NB4 (cell line): ENCODE results near the gene SPARCL1.

Experiments used
- DNase-seq: peaks from one replicate; pipeline ENCODE4 v3.0.0; 2010; ENCODE audit warnings: low read depth
- H3K4me3 ChIP-seq: one replicate; pipeline ENCODE4 v1.5.1; 2011; ENCODE audit warnings: mild to moderate bottlenecking, low read depth, low read length, moderate library complexity
- MYC ChIP-seq: IDR thresholded peaks from 2 replicates; pipeline ENCODE4 v1.6.1; 2011; ENCODE audit warnings: low read depth, low read length
- POLR2A ChIP-seq: IDR thresholded peaks from 2 replicates; pipeline ENCODE4 v1.6.1; 2011; ENCODE audit warnings: mild to moderate bottlenecking; ENCODE audit not compliant: insufficient read length; ENCODE audit errors: extremely low read depth
- TF ChIP-seq, protein P1 (sequence below): IDR thresholded peaks from one replicate; pipeline ENCODE4 v1.5.1; 2012; ENCODE audit warnings: low read depth, low read length
- TF ChIP-seq, protein P2 (sequence below): IDR thresholded peaks from 2 replicates; pipeline ENCODE4 v1.6.1; 2011; ENCODE audit warnings: low read depth, low read length

The SPARCL1 gene

GRCh38 chr4:87444741-87445140 lies 84.4 kb downstream of the SPARCL1 start:
- no peak overlapping the region for H3K4me3 ChIP-seq
- DNase-seq = no peak
- TF ChIP-seq POLR2A = no peak
- TF ChIP-seq, protein P1, sequence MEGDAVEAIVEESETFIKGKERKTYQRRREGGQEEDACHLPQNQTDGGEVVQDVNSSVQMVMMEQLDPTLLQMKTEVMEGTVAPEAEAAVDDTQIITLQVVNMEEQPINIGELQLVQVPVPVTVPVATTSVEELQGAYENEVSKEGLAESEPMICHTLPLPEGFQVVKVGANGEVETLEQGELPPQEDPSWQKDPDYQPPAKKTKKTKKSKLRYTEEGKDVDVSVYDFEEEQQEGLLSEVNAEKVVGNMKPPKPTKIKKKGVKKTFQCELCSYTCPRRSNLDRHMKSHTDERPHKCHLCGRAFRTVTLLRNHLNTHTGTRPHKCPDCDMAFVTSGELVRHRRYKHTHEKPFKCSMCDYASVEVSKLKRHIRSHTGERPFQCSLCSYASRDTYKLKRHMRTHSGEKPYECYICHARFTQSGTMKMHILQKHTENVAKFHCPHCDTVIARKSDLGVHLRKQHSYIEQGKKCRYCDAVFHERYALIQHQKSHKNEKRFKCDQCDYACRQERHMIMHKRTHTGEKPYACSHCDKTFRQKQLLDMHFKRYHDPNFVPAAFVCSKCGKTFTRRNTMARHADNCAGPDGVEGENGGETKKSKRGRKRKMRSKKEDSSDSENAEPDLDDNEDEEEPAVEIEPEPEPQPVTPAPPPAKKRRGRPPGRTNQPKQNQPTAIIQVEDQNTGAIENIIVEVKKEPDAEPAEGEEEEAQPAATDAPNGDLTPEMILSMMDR = no peak
- no peak for TF ChIP-seq MYC
- TF ChIP-seq, protein P2, sequence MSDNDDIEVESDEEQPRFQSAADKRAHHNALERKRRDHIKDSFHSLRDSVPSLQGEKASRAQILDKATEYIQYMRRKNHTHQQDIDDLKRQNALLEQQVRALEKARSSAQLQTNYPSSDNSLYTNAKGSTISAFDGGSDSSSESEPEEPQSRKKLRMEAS = no peak

DNA sequence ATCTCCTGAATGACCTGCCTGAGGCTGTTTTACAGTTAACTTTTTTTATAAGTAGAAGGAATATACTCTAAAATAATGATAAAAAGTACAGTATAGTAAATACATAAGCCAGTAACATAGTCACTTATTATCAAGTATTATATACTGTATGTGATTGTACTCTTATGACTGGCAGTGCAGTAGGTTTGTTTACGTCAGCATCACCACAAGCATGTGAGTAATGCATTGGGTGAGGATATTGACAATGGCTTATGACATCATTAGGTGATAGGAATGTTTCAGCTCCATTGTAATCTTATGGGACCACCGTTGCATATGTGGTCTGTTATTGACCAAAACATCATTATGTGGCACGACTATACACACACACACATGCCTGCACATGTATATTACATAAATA lies 86.3 kb downstream of the SPARCL1 start:
- TF ChIP-seq MYC (no peak), POLR2A (no peak)
- TF ChIP-seq, protein P2 = no peak
- TF ChIP-seq, protein P1 = no peak
- no peak for DNase-seq
- H3K4me3 ChIP-seq = no peak overlapping the region

DNA sequence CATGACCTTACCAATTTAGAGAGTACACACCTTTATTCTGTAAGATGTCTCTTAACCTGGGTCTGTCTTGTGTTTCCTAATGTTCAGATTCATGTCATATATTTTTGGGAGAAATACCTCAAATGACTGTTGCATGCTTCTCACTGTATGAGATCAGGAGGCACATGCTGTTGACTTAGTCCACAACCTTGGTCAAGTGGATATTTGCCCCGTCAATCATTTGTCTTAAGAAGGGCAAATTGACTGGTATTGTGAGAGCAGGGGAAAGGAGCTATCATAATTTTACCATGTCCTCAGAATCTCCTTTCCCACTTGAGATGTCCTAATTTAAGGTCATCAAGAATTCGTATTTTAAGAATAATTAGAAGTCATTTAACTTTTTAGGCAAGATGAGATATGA lies 95.8 kb downstream of the SPARCL1 start:
- no peak overlapping the region for H3K4me3 ChIP-seq
- no peak for DNase-seq
- TF ChIP-seq MYC (no peak), POLR2A (no peak)
- TF ChIP-seq, protein P1 = no peak
- TF ChIP-seq, protein P2 = no peak

GRCh38 chr4:87430038-87430437 lies 99.1 kb downstream of the SPARCL1 start:
- no peak overlapping the region for H3K4me3 ChIP-seq
- no peak for DNase-seq
- TF ChIP-seq MYC (no peak), POLR2A (no peak)
- TF ChIP-seq, protein P2 = no peak
- TF ChIP-seq, protein P1 = no peak

- TF ChIP-seq, protein P1 = no peak
- TF ChIP-seq POLR2A (no peak), MYC (no peak)
- TF ChIP-seq, protein P2 = no peak
- DNase-seq = no peak
Measured at GRCh38 chr4:87428979-87429378, 100.2 kb downstream of the SPARCL1 start.

DNA sequence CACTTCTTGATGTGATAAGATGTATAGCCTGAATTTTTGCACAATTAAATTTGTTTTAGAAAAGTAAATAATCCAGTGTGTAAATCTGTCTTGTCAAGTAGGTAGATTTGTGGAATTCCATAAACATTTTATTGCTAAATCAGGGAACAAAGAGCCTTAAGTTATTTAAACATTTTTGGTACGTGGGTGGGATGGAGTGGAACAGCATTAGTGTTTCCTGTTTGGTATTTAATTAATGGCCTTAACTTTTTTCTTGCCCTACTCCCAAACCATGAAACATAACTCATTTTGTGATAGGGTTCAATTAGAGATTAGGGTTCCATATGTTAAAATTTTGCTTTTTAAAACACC lies 101.7 kb downstream of the SPARCL1 start:
- DNase-seq = no peak
- TF ChIP-seq, protein P2 = no peak
- TF ChIP-seq, protein P1 = no peak
- TF ChIP-seq POLR2A (no peak), MYC (no peak)

More at GRCh38 chr4:87428979-87429378, 100.2 kb downstream of the SPARCL1 start:
- no peak overlapping the region for H3K4me3 ChIP-seq

More for the DNA sequence above, 101.7 kb downstream of the SPARCL1 start:
- H3K4me3 ChIP-seq = no peak overlapping the region
